ENCODE measurements around the gene PRR11.
"Not testable (repeated sequence)": the region's sequence is repeated elsewhere in the genome, so short reads cannot be mapped to it uniquely, and the experiment has no call there.

PRR11 gene

DNA sequence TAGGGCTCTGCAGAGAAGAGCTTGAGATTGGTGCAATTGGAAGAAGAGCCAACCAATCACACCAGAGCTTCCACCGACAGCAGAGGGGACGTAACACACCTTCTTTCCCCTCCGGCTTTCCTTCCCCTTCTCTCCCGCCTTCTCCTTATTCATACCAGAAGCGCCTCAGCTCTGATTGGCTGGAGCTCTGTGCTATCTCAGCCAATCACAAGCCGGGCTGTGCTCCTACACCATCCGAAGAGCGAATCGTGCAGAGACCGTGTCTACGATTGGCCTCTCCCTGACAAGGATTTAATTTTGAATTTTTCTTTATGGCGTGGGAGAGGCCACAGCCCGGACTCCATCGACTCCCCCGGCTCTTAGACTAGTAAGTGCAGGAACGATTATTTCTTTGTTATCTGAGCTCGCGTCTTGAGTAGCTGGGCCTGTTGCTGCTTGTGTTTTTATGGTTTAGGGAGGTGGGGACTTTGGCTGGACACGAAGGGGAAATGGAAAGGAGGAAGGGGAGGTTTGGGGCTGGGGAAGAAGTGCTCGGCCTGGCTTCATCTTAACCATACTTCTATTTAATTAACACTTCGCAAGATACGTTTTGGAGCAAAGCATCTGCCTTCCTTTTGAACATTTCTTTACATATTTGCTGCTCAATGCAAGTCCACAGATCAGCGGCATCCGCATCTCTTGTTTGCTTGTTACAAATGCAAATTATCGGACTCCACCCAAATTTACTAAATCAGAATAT lies at the start of gene PRR11:
PRR11 (plus strand) TSS at position 308 of the 739 bp plus-strand sequence. CDS start 14,007 bp downstream, outside the sequence.
- FAIRE-seq = peak; percentile 99

GRCh38 chr17:59105852-59106462 lies 49.6 kb upstream of the PRR11 start:
- FAIRE-seq (no peak), DNase-seq (ENCODE audit: extremely low spot score, insufficient read length, low read depth) (no peak)

More for the DNA sequence above, at the start of gene PRR11:
- peak; percentile 76 for DNase-seq (ENCODE audit: extremely low spot score, insufficient read length, low read depth)

DNA sequence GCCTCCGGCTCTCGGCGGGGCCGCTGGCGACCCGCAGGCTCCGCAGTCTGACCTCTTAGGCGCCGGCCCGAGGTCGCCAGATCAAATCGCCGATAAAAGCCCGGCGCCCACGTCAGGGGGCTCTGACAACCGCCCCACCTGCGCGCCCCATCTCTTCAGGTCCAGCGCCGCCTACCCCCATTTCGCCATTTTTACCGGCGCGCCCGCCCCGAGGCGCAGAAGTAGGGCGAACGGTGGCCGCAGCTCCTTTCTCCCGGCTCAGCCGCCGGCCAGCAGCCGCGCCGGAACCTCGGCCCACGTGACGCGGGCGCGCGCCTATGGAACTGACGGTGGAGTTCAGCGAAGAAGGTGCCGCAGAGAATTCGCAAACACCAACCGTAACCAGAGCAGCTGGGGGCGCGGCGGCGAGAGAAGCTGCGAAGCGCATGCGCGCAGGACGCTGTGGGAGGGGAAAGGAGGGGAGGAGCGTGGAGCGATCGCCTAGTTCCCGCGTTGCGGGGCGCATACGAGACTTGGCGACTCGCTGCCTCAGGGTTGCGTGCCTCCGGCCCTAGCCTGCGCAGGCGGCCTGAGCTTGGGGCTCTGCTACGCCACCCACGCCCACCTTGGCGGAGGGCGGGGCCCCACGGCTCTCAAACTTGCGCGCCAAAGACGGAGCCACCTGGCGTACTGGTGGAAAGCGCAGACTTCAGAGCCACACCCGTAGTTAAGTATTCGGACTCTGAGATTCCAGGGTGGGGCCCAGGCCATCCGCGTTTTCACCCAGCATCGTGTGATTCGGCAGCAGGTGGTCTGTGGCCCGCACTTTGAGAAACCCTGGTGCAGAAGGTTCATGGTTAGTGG lies 48.9 kb upstream of the PRR11 start, which contains the start of gene TRIM37:
TRIM37 (minus strand) TSS at position 418 of the 843 bp plus-strand sequence. CDS start 419 bp downstream, outside the sequence.
- DNase-seq (ENCODE audit: extremely low spot score, insufficient read length, low read depth) = peak; percentile 98
- FAIRE-seq = peak; percentile 99

DNA sequence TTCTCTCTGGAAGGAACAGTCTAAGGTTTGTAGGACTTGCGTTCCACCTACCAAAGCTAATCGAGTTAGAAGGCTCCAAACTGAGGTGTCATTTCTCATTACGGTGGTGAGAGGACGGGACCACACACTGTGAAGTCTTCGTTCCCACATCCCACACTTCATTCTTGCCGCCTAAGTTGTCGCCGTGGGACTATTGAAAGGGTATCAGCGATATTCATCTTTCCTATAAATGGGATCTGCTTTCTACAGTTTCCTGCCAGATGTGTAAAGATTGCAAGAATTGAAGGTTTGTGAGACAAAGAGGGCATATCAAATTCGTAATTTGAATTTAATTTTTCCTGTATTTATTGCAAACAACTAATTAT lies 48.3 kb upstream of the PRR11 start:
- DNase-seq (ENCODE audit: extremely low spot score, insufficient read length, low read depth) (no peak), FAIRE-seq (no peak)

DNA sequence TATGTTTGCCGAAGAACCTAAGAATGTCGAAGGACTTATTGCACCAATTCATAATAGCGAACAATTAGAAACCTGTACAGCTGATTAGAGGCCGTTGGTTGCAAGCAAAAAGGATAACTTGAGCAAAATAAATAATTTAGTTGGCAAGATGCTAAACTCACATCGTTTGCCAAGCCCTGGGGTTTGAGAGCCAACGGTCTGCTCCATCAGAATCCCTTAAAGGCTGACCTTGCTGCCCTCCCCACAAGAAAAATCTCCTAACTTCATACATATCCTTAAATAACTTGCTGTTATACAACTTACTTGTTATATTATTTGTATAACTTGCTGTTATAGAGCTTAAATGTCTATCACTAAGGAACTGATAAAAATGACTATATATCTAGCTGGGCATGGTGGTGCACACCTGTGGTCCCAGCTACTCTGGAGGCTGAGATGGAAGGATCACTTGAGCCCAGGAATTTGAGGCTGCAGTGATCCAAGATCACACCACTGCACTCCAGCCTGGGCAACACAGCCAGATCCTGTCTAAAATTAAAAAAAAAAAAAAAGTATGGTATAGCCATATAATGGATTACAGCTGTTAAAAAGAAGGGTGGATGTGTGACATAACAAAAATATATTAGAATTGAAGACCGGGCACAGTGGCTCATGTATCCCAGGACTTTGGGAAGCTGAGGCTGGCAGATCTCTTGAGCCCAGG lies 47.0 kb upstream of the PRR11 start:
- FAIRE-seq = no peak
- DNase-seq (ENCODE audit: extremely low spot score, insufficient read length, low read depth) = no peak

DNA sequence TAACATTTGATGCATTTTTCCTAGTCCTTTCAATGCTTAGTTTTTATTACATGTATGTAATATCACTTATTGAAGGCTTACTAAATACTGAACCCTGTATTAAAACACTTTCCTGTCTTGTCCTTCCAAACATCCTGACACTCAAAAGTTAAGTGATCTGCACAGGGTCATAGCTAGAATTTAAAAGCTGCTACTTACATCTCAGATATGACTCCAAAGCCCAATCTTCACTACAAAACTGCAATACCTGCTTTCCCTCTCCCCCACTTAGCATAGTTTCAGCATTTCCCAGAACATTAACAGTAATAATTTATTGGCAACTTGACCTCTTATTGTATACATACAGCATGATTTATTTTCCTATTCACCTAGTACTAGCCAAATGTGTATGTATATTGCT lies 44.6 kb upstream of the PRR11 start:
- no peak for FAIRE-seq

GRCh38 chr17:59111539-59111938 lies 44.0 kb upstream of the PRR11 start:
- DNase-seq (ENCODE audit: extremely low spot score, insufficient read length, low read depth) = no peak
- no peak for FAIRE-seq

More for the DNA sequence above, 44.6 kb upstream of the PRR11 start:
- no peak for DNase-seq (ENCODE audit: extremely low spot score, insufficient read length, low read depth)

DNA sequence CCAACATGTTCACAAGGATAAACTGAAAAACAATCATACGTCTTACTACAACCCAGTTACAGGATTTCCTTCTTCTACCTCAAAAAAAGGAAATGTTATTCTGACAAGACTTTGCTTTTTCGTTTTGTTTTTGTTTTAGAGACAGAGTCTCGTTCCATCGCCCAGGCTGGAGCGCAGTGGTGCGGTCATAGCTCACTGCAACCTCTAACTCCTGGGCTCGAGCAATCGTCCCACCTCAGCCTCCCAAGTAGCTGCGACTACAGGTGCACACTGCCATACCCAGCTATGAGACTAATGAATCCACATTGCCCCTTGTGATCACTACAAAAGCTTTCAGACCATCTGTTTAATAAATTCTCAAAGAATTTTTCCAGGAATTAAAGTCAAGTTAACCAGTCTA lies 40.1 kb upstream of the PRR11 start:
- DNase-seq (ENCODE audit: extremely low spot score, insufficient read length, low read depth) (no peak), FAIRE-seq (no peak)

DNA sequence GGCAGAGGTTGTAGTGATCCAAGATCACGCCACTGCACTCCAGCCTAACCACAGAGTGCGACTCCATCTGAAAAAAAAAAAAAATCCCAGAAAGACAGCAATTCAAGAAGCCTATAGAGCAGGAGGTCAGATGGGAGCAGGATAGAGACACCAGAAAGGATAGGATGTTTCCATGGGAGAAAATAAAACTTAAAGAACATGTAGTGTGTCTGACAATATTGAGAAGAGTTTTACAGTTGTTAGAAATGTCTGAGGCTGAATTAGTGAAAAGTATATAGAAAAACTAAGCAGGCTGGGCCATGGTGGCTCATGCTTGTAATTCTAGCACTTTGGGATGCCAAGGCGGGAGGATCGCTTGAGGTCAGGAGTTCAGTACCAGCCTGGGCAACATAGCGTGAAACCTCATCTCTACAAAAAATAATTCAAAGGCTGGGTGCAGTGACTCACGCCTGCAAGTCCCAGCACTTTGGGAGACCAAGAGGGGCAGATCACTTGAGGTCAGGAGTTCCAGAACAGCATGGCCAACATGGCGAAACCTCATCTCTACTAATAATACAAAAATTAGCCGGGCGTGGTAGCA lies 33.6 kb upstream of the PRR11 start:
- DNase-seq (ENCODE audit: extremely low spot score, insufficient read length, low read depth) (no peak), FAIRE-seq (no peak)

GRCh38 chr17:59124665-59125064 lies 30.9 kb upstream of the PRR11 start:
- FAIRE-seq = peak; percentile 18
- no peak for DNase-seq (ENCODE audit: extremely low spot score, insufficient read length, low read depth)

DNA sequence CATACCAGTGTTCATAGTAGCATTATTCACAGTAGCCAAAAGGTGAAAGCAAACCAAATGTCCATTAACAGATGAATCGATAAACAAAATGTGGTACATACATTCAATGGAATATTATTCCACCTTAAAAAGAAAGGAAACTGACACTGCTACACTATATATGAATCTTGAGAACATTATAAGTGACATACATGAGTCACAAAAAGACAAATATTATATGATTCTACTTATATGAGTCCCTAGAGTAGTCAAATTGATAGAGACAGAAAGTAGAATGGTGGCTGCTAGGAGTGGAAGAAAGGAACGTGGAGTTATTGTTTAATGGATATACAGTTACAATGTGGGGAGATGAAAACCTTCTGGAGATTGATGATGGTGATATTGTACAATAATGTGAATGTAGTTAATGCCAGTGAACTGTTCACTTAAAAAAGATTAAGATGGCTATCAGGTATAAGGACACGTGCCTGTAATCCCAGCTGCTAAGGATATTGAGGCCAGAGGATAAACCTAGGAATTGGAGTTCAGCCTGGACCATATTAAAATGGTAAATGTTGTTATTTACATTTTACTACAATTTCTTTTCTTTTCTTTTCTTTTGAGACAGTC lies 28.6 kb upstream of the PRR11 start:
- no peak for DNase-seq (ENCODE audit: extremely low spot score, insufficient read length, low read depth)
- no peak for FAIRE-seq

DNA sequence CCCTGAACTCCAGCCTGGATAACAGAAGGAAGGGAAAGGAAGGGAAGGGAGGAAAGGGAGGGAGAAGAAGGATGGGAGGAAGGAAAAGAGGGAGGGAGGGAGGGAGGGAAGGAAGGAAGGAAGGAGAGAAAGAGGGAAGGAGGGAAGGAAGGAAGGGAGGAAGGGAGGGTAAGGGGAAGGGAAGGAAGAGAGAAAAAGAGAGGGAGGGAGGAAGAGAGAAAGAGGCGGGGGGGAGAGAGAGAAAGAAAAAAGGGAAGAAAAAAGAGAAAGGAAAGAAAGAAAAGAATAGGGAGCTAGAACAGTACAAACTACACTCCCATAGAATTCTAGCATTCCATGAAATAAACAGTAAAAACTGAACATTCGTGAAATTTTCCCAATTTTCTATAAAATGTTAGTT lies 25.7 kb upstream of the PRR11 start:
- no peak for DNase-seq (ENCODE audit: extremely low spot score, insufficient read length, low read depth)
- no peak for FAIRE-seq

- no peak for FAIRE-seq
- no peak for DNase-seq (ENCODE audit: extremely low spot score, insufficient read length, low read depth)
These were observed 24.4 kb upstream of the PRR11 start for GRCh38 chr17:59131131-59131530.

- not testable (repeated sequence) for FAIRE-seq
These were observed 17.2 kb upstream of the PRR11 start for GRCh38 chr17:59138339-59138738.

GRCh38 chr17:59139939-59140338 lies 15.6 kb upstream of the PRR11 start:
- DNase-seq (ENCODE audit: extremely low spot score, insufficient read length, low read depth) = no peak
- FAIRE-seq = no peak

More at GRCh38 chr17:59138339-59138738, 17.2 kb upstream of the PRR11 start:
- not testable (repeated sequence) for DNase-seq (ENCODE audit: extremely low spot score, insufficient read length, low read depth)

DNA sequence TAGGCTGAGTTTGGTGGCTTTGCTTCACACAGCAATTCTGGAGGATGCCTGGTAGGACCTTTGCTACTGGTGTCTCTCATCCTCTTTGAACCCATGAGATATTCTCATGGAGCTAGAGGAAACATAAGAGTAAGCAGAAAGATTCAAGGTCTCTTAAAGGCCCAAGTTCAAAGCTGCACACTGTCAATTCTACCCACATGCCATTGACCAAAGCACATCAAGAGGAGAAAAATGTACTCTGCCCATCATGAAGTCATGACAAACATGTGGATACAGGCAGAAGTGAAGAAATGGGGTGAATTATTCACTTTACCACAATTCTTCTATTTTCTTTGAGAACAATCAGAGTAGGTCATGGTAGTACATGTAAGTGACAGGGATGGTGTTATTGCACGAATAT lies 13.7 kb upstream of the PRR11 start:
- FAIRE-seq = no peak
- DNase-seq (ENCODE audit: extremely low spot score, insufficient read length, low read depth) = no peak

DNA sequence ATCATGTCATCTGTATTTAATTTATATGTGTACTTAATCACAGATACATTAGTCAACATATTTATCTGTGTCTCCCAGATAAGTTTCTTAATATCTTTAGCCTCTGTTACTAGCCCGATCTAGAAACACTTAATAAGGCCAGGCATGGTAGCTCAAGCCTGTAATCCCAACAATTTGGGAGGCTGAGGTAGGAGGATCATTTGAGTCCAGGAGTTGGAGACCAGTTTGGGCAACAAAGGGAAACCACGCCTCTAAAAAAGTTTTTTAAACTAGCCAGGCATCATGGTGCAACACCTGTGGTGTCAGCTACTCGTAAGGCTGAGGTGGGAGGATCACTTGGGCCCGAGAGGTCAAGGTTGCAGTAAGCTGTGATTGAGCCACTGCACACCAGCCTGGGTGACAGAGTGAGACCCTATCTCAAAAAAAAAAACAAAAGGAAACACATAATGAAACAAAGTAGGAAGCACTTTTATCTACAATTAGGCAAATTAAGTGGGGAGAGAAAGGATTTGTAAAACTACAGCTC lies 9.9 kb upstream of the PRR11 start:
- DNase-seq (ENCODE audit: extremely low spot score, insufficient read length, low read depth) (no peak), FAIRE-seq (no peak)

GRCh38 chr17:59149051-59149450 lies 6.5 kb upstream of the PRR11 start:
- DNase-seq (ENCODE audit: extremely low spot score, insufficient read length, low read depth) (no peak), FAIRE-seq (no peak)

- FAIRE-seq = no peak
- DNase-seq (ENCODE audit: extremely low spot score, insufficient read length, low read depth) = no peak
These were observed 5.6 kb upstream of the PRR11 start for GRCh38 chr17:59149841-59150511.

Measured in GM18507 (cell line).